ENCODE measurements around the gene TCN1.

GRCh38 chr11:59891781-59892181, 25.5 kb upstream of the TCN1 start:
- TF ChIP-seq, protein P1, sequence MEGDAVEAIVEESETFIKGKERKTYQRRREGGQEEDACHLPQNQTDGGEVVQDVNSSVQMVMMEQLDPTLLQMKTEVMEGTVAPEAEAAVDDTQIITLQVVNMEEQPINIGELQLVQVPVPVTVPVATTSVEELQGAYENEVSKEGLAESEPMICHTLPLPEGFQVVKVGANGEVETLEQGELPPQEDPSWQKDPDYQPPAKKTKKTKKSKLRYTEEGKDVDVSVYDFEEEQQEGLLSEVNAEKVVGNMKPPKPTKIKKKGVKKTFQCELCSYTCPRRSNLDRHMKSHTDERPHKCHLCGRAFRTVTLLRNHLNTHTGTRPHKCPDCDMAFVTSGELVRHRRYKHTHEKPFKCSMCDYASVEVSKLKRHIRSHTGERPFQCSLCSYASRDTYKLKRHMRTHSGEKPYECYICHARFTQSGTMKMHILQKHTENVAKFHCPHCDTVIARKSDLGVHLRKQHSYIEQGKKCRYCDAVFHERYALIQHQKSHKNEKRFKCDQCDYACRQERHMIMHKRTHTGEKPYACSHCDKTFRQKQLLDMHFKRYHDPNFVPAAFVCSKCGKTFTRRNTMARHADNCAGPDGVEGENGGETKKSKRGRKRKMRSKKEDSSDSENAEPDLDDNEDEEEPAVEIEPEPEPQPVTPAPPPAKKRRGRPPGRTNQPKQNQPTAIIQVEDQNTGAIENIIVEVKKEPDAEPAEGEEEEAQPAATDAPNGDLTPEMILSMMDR (IDR thresholded peaks at IDR 0.05 in 4 of 5, conservative IDR thresholded peaks at IDR 0.05 in 1 of 5) = no peak
- TF ChIP-seq POLR2A (IDR thresholded peaks at IDR 0.05) = no peak
